ENCODE measurements around the gene PPP1R7. TPM values are rescaled to one million over a fixed set of nuclear protein-coding genes. Genes with fewer than 3 reads are reported as not detected.

The PPP1R7 gene
- total RNA-seq, 1 donor = 46.7 TPM

DNA sequence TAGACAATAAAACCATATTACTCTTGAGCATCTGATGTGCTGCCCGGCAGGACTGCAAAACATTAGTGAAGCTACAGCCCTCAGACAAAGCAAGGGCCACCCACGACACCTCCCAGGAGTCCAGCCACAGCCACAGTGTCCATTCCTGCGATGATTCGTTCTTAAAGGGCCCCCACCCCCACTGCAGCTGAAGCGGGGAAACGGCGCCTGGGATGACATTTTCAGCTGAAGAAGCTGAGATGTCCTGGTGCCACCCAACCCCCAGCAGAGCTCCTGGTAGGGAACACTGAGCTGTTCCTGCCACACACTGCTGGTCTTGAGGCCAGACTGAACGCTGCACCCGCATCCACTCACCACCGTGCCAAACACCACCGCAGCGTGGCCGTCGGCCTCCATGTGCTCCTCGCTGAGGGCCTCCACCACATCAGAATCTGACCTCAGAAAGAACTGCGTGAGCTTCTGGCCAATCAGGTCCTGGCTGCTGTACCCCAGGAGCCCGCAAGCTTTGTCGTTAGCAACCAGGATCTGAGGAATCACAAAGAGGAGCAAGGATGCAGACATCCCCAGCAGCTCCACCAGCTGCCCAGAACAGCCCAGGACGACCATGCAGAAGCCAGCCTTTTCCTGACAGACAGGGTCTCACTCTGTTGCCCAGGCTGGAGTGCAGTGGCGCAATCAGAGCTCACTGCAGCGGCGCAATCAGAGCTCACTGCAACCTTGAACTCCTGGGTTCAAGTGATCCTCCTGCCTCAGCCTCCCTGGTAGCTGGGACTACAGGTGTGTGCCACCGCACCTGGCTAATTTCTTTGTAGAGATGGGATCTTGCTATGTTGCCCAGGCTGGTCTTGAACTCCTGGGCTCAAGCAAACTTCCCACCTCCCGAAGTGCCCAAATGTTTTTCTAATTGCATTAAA, 10.5 kb upstream of the PPP1R7 start:
- Histone ChIP-seq H3K27me3 (ENCODE audit: insufficient read depth, low read length) (no peaks in the 10 kb centered on the region), H3K36me3 (ENCODE audit: insufficient read depth, low read length) (no peaks in the 10 kb centered on the region), H3K4me1 (ENCODE audit: insufficient read depth, low read length) (no peaks in the 10 kb centered on the region), H3K27ac (ENCODE audit: low read depth, low read length) (no peak overlapping the region), H3K4me2 (ENCODE audit: insufficient read depth, low read length) (no peak overlapping the region), H3K79me2 (ENCODE audit: insufficient read depth, low read length) (peaks cover 10% of the 10 kb centered on the region), H3K9me3 (ENCODE audit: low read depth, low read length) (no peaks in the 10 kb centered on the region), H4K20me1 (ENCODE audit: insufficient read depth, low read length) (no peaks in the 10 kb centered on the region), H2AFZ (ENCODE audit: low read length) (no peak overlapping the region), H3K4me3 (ENCODE audit: insufficient read depth, low read length) (no peak overlapping the region)
- TF ChIP-seq, protein P1, sequence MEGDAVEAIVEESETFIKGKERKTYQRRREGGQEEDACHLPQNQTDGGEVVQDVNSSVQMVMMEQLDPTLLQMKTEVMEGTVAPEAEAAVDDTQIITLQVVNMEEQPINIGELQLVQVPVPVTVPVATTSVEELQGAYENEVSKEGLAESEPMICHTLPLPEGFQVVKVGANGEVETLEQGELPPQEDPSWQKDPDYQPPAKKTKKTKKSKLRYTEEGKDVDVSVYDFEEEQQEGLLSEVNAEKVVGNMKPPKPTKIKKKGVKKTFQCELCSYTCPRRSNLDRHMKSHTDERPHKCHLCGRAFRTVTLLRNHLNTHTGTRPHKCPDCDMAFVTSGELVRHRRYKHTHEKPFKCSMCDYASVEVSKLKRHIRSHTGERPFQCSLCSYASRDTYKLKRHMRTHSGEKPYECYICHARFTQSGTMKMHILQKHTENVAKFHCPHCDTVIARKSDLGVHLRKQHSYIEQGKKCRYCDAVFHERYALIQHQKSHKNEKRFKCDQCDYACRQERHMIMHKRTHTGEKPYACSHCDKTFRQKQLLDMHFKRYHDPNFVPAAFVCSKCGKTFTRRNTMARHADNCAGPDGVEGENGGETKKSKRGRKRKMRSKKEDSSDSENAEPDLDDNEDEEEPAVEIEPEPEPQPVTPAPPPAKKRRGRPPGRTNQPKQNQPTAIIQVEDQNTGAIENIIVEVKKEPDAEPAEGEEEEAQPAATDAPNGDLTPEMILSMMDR (IDR thresholded peaks at IDR 0.05; ENCODE audit: extremely low read depth, low read depth, low read length) = no peak
- DNase-seq (ENCODE audit: insufficient read length, low spot score, missing footprints) = no peak

DNA sequence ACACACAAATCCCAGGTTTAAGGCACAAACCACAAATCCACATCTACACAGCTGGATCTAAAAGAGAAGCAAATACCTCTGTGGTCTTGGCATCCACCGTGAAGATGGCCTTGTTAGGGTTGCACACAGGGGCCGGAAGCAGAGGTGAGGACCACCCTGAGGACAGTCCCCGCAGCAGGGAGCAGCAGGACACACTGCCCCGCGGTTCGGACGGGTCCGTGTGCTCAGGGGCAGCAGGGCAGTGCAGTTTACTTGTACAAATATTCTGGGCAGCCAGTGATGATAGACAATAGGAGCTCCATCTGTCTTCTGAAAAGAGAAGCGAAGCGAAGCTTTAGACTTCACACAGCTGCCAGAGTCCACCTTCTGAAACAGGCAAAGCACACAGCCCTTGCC, 9.8 kb upstream of the PPP1R7 start:
- H3K9me3 ChIP-seq (ENCODE audit: low read depth, low read length) = no peaks in the 10 kb centered on the region
- no peaks in the 10 kb centered on the region for H3K27me3 ChIP-seq (ENCODE audit: insufficient read depth, low read length)
- no peak overlapping the region for H2AFZ ChIP-seq (ENCODE audit: low read length)
- no peaks in the 10 kb centered on the region for H4K20me1 ChIP-seq (ENCODE audit: insufficient read depth, low read length)
- TF ChIP-seq, protein P1 (IDR thresholded peaks at IDR 0.05; ENCODE audit: extremely low read depth, low read depth, low read length) = no peak
- H3K4me3 ChIP-seq (ENCODE audit: insufficient read depth, low read length) = no peak overlapping the region
- H3K36me3 ChIP-seq (ENCODE audit: insufficient read depth, low read length) = no peaks in the 10 kb centered on the region
- no peak overlapping the region for H3K27ac ChIP-seq (ENCODE audit: low read depth, low read length)
- no peak for DNase-seq (ENCODE audit: insufficient read length, low spot score, missing footprints)
- peaks cover 10% of the 10 kb centered on the region for H3K79me2 ChIP-seq (ENCODE audit: insufficient read depth, low read length)
- no peak overlapping the region for H3K4me2 ChIP-seq (ENCODE audit: insufficient read depth, low read length)
- H3K4me1 ChIP-seq (ENCODE audit: insufficient read depth, low read length) = no peaks in the 10 kb centered on the region

DNA sequence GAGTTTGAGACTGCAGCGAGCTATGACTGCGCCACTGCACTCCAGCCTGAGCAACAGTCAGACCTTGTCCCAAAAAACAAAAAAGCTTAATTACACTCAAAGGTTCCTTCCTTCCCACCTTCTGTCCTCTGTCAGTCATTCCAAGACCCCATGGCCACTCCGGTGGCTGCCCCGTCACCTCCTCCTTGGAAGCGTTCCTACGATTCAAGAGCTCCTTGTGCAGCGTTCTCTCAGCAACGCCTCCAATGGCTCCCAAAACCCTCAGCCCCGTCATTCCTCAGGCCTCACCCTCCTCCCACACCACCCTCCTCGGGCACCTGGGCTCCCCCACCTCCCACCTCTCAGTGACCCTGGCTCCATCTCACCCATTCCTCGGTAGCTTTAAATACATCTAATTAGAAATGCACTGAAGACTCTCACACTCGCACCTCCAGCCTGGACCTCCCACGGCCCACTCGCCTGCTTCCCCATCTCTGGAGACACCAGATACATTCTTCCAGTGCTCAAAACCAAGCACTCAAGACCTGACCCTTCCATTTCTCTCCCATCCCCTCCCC, 9.0 kb upstream of the PPP1R7 start:
- no peaks in the 10 kb centered on the region for H3K4me1 ChIP-seq (ENCODE audit: insufficient read depth, low read length)
- no peak overlapping the region for H2AFZ ChIP-seq (ENCODE audit: low read length)
- DNase-seq (ENCODE audit: insufficient read length, low spot score, missing footprints) = no peak
- H3K27me3 ChIP-seq (ENCODE audit: insufficient read depth, low read length) = no peaks in the 10 kb centered on the region
- H3K27ac ChIP-seq (ENCODE audit: low read depth, low read length) = no peak overlapping the region
- no peaks in the 10 kb centered on the region for H3K36me3 ChIP-seq (ENCODE audit: insufficient read depth, low read length)
- H3K9me3 ChIP-seq (ENCODE audit: low read depth, low read length) = no peaks in the 10 kb centered on the region
- TF ChIP-seq, protein P1 (IDR thresholded peaks at IDR 0.05; ENCODE audit: extremely low read depth, low read depth, low read length) = no peak
- no peak overlapping the region for H3K4me2 ChIP-seq (ENCODE audit: insufficient read depth, low read length)
- H3K79me2 ChIP-seq (ENCODE audit: insufficient read depth, low read length) = peaks cover 10% of the 10 kb centered on the region
- H4K20me1 ChIP-seq (ENCODE audit: insufficient read depth, low read length) = no peaks in the 10 kb centered on the region
- no peak overlapping the region for H3K4me3 ChIP-seq (ENCODE audit: insufficient read depth, low read length)

DNA sequence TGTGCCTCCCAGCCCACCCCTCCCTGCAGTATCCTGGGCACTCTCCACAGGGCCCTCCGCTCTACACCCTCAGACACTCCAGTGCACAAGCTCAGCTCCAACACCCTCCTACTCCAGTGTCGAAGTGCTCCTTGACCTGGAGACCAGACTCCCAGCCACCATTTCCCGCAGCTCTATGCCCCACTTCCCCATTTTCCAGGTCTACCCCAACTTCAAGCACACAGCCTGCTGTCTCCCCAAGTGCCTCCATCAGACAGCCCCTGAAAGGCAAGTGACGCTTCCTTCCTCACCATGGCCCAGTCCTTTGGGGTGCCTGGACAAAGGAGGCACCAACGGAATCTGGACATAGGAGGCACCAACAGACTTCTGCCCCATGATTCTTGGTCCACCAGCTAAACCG, 8.2 kb upstream of the PPP1R7 start:
- H3K9me3 ChIP-seq (ENCODE audit: low read depth, low read length) = no peaks in the 10 kb centered on the region

More for the DNA sequence above, 8.2 kb upstream of the PPP1R7 start:
- no peaks in the 10 kb centered on the region for H3K27me3 ChIP-seq (ENCODE audit: insufficient read depth, low read length)
- peaks cover 17% of the 10 kb centered on the region for H3K79me2 ChIP-seq (ENCODE audit: insufficient read depth, low read length)
- H3K36me3 ChIP-seq (ENCODE audit: insufficient read depth, low read length) = no peaks in the 10 kb centered on the region
- H3K4me1 ChIP-seq (ENCODE audit: insufficient read depth, low read length) = no peaks in the 10 kb centered on the region
- no peak overlapping the region for H3K4me3 ChIP-seq (ENCODE audit: insufficient read depth, low read length)
- no peak for DNase-seq (ENCODE audit: insufficient read length, low spot score, missing footprints)
- no peak overlapping the region for H3K27ac ChIP-seq (ENCODE audit: low read depth, low read length)
- TF ChIP-seq, protein P1 (IDR thresholded peaks at IDR 0.05; ENCODE audit: extremely low read depth, low read depth, low read length) = no peak
- no peak overlapping the region for H3K4me2 ChIP-seq (ENCODE audit: insufficient read depth, low read length)
- no peaks in the 10 kb centered on the region for H4K20me1 ChIP-seq (ENCODE audit: insufficient read depth, low read length)
- no peak overlapping the region for H2AFZ ChIP-seq (ENCODE audit: low read length)

Measured in osteoblast (primary cell).